Activated CD4-positive, alpha-beta T cell treated with anti-CD3 and anti-CD28 coated beads for 4 hours (primary cell): Measurements from ENCODE around the gene MTRR.
"Not testable (repeated sequence)": the region's sequence is repeated elsewhere in the genome, so short reads cannot be mapped to it uniquely, and the experiment has no call there.

Source experiments
- DNase-seq, 2 donors: peaks; one replicate each; pipeline ENCODE4 v3.0.0-alpha.2; 2020

The MTRR gene

GRCh38 chr5:7902666-7903625 is 34.0 kb downstream of the MTRR start:
- no peak for DNase-seq

GRCh38 chr5:7904170-7904569 is 35.2 kb downstream of the MTRR start:
- no peak for DNase-seq

- no peak for DNase-seq
These were observed 38.7 kb downstream of the MTRR start for GRCh38 chr5:7907612-7908011.

- no peak for DNase-seq
These were observed 39.4 kb downstream of the MTRR start for GRCh38 chr5:7908317-7908716.

GRCh38 chr5:7910738-7911428 is 41.9 kb downstream of the MTRR start:
- DNase-seq: no peak

- DNase-seq: not testable (repeated sequence)
These were observed 42.5 kb downstream of the MTRR start for GRCh38 chr5:7911429-7911771.

GRCh38 chr5:7916171-7916804 is 47.3 kb downstream of the MTRR start:
- DNase-seq: no peak

- no peak for DNase-seq
These were observed 48.5 kb downstream of the MTRR start for GRCh38 chr5:7917130-7918123.

GRCh38 chr5:7925961-7926695 is 57.2 kb downstream of the MTRR start:
- DNase-seq: no peak

GRCh38 chr5:7926720-7927119 is 57.8 kb downstream of the MTRR start:
- no peak for DNase-seq

GRCh38 chr5:7927466-7928375 is 58.8 kb downstream of the MTRR start:
- peak in 1 of 2 donors; percentile 12 for DNase-seq

GRCh38 chr5:7930011-7930410 is 61.1 kb downstream of the MTRR start:
- no peak for DNase-seq

- no peak for DNase-seq
These were observed 72.7 kb downstream of the MTRR start for GRCh38 chr5:7941692-7942091.

GRCh38 chr5:7947301-7947700 is 78.4 kb downstream of the MTRR start:
- no peak for DNase-seq
